HepG2 (cell line): ENCODE results near the gene ACTRT2. TPM values are rescaled to one million over a fixed set of nuclear protein-coding genes. Genes with fewer than 3 reads are reported as not detected.

Experiments used
- BORCS8-MEF2B ChIP-seq: sonication (generic); formaldehyde crosslinking; IDR thresholded peaks from 2 replicates; pipeline ENCODE4 v1.8.0; 2022; ENCODE audit warnings: mild to moderate bottlenecking, missing genetic modification reagents
- CHCHD3 ChIP-seq: sonication (generic); formaldehyde crosslinking; IDR thresholded peaks from 2 replicates; pipeline ENCODE4 v1.8.0; 2022; ENCODE audit warnings: mild to moderate bottlenecking, missing genetic modification reagents, moderate library complexity
- HNF4G ChIP-seq, 2 experiments: sonication (generic) in 1 of 2; formaldehyde crosslinking in 1 of 2; IDR thresholded peaks; 2 replicates each; pipeline versions ENCODE4 v1.4.0 to v1.6.1; 2011 to 2020; ENCODE audit warnings: borderline replicate concordance in 2 of 2, low read depth in 2 of 2, mild to moderate bottlenecking in 2 of 2, low read length in 1 of 2, missing genetic modification reagents in 1 of 2, moderate library complexity in 1 of 2
- IRX3 ChIP-seq: sonication (generic); formaldehyde crosslinking; IDR thresholded peaks from 2 replicates; pipeline ENCODE4 v1.8.1; 2023; ENCODE audit warnings: mild to moderate bottlenecking, low read depth, missing genetic modification reagents, borderline replicate concordance
- PATZ1 ChIP-seq: sonication (generic); formaldehyde crosslinking; IDR thresholded peaks from 2 replicates; pipeline ENCODE4 v1.4.0; 2020; ENCODE audit warnings: missing genetic modification reagents
- SNAPC2 ChIP-seq: sonication (generic); formaldehyde crosslinking; IDR thresholded peaks from 2 replicates; pipeline ENCODE4 v1.8.1; 2022; ENCODE audit warnings: mild to moderate bottlenecking, missing genetic modification reagents
- SPEN ChIP-seq: sonication (generic); formaldehyde crosslinking; IDR thresholded peaks from 2 replicates; pipeline ENCODE4 v1.5.1; 2020; ENCODE audit warnings: low read depth, mild to moderate bottlenecking, missing genetic modification reagents
- THAP8 ChIP-seq: sonication (generic); formaldehyde crosslinking; IDR thresholded peaks from 2 replicates; pipeline ENCODE4 v1.5.1; 2020; ENCODE audit warnings: missing genetic modification reagents, mild to moderate bottlenecking, borderline replicate concordance
- ZFP82 ChIP-seq: sonication (generic); formaldehyde crosslinking; IDR thresholded peaks from 2 replicates; pipeline ENCODE4 v1.5.1; 2020; ENCODE audit warnings: mild to moderate bottlenecking, missing genetic modification reagents, borderline replicate concordance
- ZNF225 ChIP-seq: sonication (generic); formaldehyde crosslinking; IDR thresholded peaks from 2 replicates; pipeline ENCODE4 v1.4.0; 2020; ENCODE audit warnings: mild to moderate bottlenecking, missing genetic modification reagents
- ZNF260 ChIP-seq: sonication (generic); formaldehyde crosslinking; IDR thresholded peaks from 2 replicates; pipeline ENCODE4 v1.4.0; 2020; ENCODE audit warnings: missing genetic modification reagents, low read depth, mild to moderate bottlenecking, borderline replicate concordance
- ZNF329 ChIP-seq: sonication (generic); formaldehyde crosslinking; IDR thresholded peaks from 2 replicates; pipeline ENCODE4 v1.9.0; 2021; ENCODE audit warnings: low read depth, mild to moderate bottlenecking, missing genetic modification reagents
- ZNF800 ChIP-seq: sonication (generic); formaldehyde crosslinking; IDR thresholded peaks from 2 replicates; pipeline ENCODE4 v1.4.0; 2020; ENCODE audit warnings: missing genetic modification reagents
- ZNF83 ChIP-seq: sonication (generic); formaldehyde crosslinking; IDR thresholded peaks from 2 replicates; pipeline ENCODE4 v1.4.0; 2020; ENCODE audit warnings: missing genetic modification reagents, mild to moderate bottlenecking, borderline replicate concordance
- polyA plus RNA-seq, 8 experiments: library from polyadenylated mRNA; depleted of rRNA in 3 of 8; stranded (reverse) in 7 of 8; unstranded in 1 of 8; fragments of >200 nt; fragmentation: Illumina TruSeq in 4 of 8; extraction: Trizol in 4 of 8; gene quantifications; 2 replicates each; pipeline versions ENCODE4 v1.2.1 to v1.2.3, GENCODE V29; 2011 to 2016; ENCODE audit warnings: low read depth in 4 of 8, missing spikeins in 1 of 8, mixed read lengths in 1 of 8; ENCODE audit not compliant: insufficient read depth in 1 of 8
- total RNA-seq, 5 experiments: library from RNA; depleted of rRNA; stranded (reverse); fragments of >200 nt; fragmentation: Illumina TruSeq; extraction: Trizol; gene quantifications; 2 replicates each; pipeline ENCODE4 v1.2.3, GENCODE V29; 2016; ENCODE audit warnings: low read depth in 1 of 5

Gene ACTRT2
- total and polyA plus RNA-seq, 2 of the 13 experiments (the other 11 are each of a cell fraction or from before 2014, with no cell fraction given): not detected

GRCh38 chr1:3018576-3018975 is 2.7 kb upstream of the ACTRT2 start (continued):
- no peak for TF ChIP-seq IRX3 (CRISPR knock-in tag)
- no peak for TF ChIP-seq HNF4G (IDR thresholded peaks at IDR 0.05; ENCODE audit: borderline replicate concordance, low read depth, low read length)
- TF ChIP-seq HNF4G (CRISPR knock-in tag; IDR thresholded peaks at IDR 0.05; ENCODE audit: borderline replicate concordance, low read depth): no peak
- no peak for TF ChIP-seq ZNF800 (CRISPR knock-in tag)
- TF ChIP-seq SNAPC2: no peak
- TF ChIP-seq CHCHD3 (CRISPR knock-in tag): no peak
- no peak for TF ChIP-seq PATZ1 (CRISPR knock-in tag)
- TF ChIP-seq ZNF329 (CRISPR knock-in tag): no peak
- no peak for TF ChIP-seq ZFP82 (CRISPR knock-in tag)
- TF ChIP-seq BORCS8-MEF2B (CRISPR knock-in tag): no peak
- no peak for TF ChIP-seq ZNF83 (CRISPR knock-in tag)
- TF ChIP-seq SPEN: no peak
- no peak for TF ChIP-seq THAP8 (CRISPR knock-in tag)
- TF ChIP-seq ZNF225 (CRISPR knock-in tag): no peak
- TF ChIP-seq ZNF260: no peak
- TF ChIP-seq, all 625 proteins: peak for 0
